Erythroblast (primary cell): ENCODE measurements around the gene SPATS1.

ENCODE experiments used
- GATA1 ChIP-seq: IDR thresholded peaks from 2 replicates; pipeline ENCODE4 v1.6.1; 2011; ENCODE audit warnings: low read depth, mild to moderate bottlenecking, control low read depth, low read length, moderate library complexity
- POLR2A ChIP-seq: IDR thresholded peaks from 2 replicates; pipeline ENCODE4 v1.6.1; 2011; ENCODE audit warnings: mild to moderate bottlenecking, low read length

DNA sequence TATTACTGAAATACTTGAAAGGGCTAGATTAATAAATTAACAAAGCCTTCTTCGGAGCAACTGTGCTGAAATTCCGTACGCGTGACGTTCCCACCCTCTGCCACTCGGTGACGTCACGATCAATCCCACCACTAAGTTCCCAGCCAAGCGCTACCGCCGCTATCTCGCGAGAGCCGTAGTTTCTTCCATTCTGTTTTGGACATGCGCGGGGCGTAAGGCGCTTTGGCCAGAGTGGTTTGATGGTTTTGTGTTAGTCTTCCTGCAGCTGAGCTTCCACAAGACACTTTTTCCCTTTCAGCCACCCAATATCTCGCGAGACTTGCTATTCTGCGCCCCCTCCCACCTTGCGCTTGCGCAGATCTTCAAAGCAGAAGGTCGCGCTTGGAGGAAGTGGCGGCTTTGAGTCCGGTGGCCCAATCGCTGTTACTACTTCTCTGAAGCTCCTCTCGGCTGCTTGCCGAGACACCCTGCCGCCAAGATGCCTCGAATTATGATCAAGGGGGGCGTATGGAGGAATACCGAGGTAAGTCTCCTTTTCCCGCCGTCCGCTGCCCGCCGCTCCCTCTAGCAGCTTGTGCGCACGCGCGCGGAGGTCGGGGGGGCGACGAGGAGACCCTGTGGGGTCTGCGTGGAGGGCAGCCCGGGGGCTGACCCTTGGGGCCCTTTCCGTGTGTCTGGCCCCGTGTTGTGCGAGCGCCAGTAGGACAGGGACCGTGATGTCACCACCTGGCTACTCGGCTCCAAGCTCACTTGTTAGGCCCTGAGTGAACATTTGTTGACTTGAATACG, 45.1 kb downstream of the SPATS1 start, which contains the start of gene CDC5L:
- TF ChIP-seq POLR2A = peak; percentile 93
- no peak for TF ChIP-seq GATA1
